Neural cell (in vitro differentiated cells): ENCODE data around the gene ARHGEF7. TPM values are rescaled to one million over a fixed set of nuclear protein-coding genes. Genes with fewer than 3 reads are reported as not detected.

Source experiments
- H2AFZ ChIP-seq: fragments of 200-600, 300-800 bp; sonication (generic), shearing (Covaris generic); 2 replicates; pipeline ENCODE4 v1.6.0; 2014; ENCODE audit warnings: low read depth, mild to moderate bottlenecking, antibody characterized with exemption, low read length, moderate library complexity
- H3F3A ChIP-seq: fragments of 200-600 bp; shearing (Covaris generic); 2 replicates; pipeline ENCODE4 v1.6.1; 2016; ENCODE audit warnings: mild to moderate bottlenecking, moderate library complexity, mixed read lengths, antibody characterized with exemption, low read length; ENCODE audit not compliant: insufficient read depth, poor library complexity, severe bottlenecking
- H3K27ac ChIP-seq: fragments of 200-600, 300-800 bp; sonication (generic), shearing (Covaris generic); 2 replicates; pipeline ENCODE4 v1.5.1; 2014; ENCODE audit warnings: mild to moderate bottlenecking, low read length, moderate library complexity
- H3K27me3 ChIP-seq: fragments of 300-800, 200-600 bp; sonication (generic), shearing (Covaris generic); 2 replicates; pipeline ENCODE4 v1.6.0; 2014; ENCODE audit warnings: mild to moderate bottlenecking, low read depth, low read length, moderate library complexity; ENCODE audit not compliant: insufficient read depth
- H3K36me3 ChIP-seq: fragments of 300-800, 200-600 bp; sonication (generic), shearing (Covaris generic); 2 replicates; pipeline ENCODE4 v1.5.1; 2014; ENCODE audit warnings: mild to moderate bottlenecking, antibody characterized with exemption, low read length, moderate library complexity; ENCODE audit not compliant: insufficient read depth
- H3K4me2 ChIP-seq: fragments of 300-800, 200-600 bp; sonication (generic), shearing (Covaris generic); 2 replicates; pipeline ENCODE4 v1.6.0; 2014; ENCODE audit warnings: mild to moderate bottlenecking, low read length
- H3K4me3 ChIP-seq: fragments of 300-800, 200-600 bp; sonication (generic), shearing (Covaris generic); 2 replicates; pipeline ENCODE4 v1.5.1; 2014; ENCODE audit warnings: mild to moderate bottlenecking, low read length, moderate library complexity
- H3K79me2 ChIP-seq: fragments of 200-600 bp; shearing (Covaris generic); replicated peaks from 2 replicates; pipeline ENCODE4 v1.6.0; 2014; ENCODE audit warnings: mild to moderate bottlenecking, low read length, moderate library complexity; ENCODE audit not compliant: insufficient read depth
- H3K9ac ChIP-seq: fragments of 300-800, 200-600 bp; sonication (generic), shearing (Covaris generic); 2 replicates; pipeline ENCODE4 v1.6.1; 2016; ENCODE audit warnings: mild to moderate bottlenecking, low read length, mixed read lengths
- H3K9me2 ChIP-seq: fragments of 200-600 bp; shearing (Covaris generic); 2 replicates; pipeline ENCODE4 v1.6.1; 2016; ENCODE audit warnings: mild to moderate bottlenecking, low read length, mixed read lengths; ENCODE audit not compliant: insufficient read depth
- H3K9me3 ChIP-seq: fragments of 200-600, 300-800 bp; sonication (generic), shearing (Covaris generic); 2 replicates; pipeline ENCODE4 v1.6.1; 2016; ENCODE audit warnings: mild to moderate bottlenecking, mixed run types, low read length, moderate library complexity, mixed read lengths
- H4K20me1 ChIP-seq: fragments of 200-600 bp; shearing (Covaris generic); 2 replicates; pipeline ENCODE4 v1.6.1; 2016; ENCODE audit warnings: mild to moderate bottlenecking, mixed run types; ENCODE audit not compliant: insufficient read depth
- CTCF ChIP-seq: fragments of 450-650 bp; IDR thresholded peaks from 2 replicates; pipeline ENCODE4 v1.5.1; 2014; ENCODE audit warnings: antibody characterized with exemption, mild to moderate bottlenecking, moderate library complexity; ENCODE audit not compliant: poor library complexity, severe bottlenecking
- EP300 ChIP-seq: fragments of 450-650 bp; conservative IDR thresholded peaks from 2 replicates; pipeline ENCODE4 v1.6.1; 2014; ENCODE audit warnings: antibody characterized with exemption, mild to moderate bottlenecking, moderate library complexity; ENCODE audit not compliant: poor library complexity, severe bottlenecking
- EZH2 ChIP-seq: fragments of 200-600, 300-800 bp; shearing (Covaris generic), sonication (generic); IDR thresholded peaks from 2 replicates; pipeline ENCODE4 v1.6.1; 2014; ENCODE audit warnings: antibody characterized with exemption, low read length, borderline replicate concordance, mild to moderate bottlenecking; ENCODE audit not compliant: insufficient read depth, poor library complexity, severe bottlenecking
- MXI1 ChIP-seq: fragments of 450-650 bp; conservative IDR thresholded peaks from 2 replicates; pipeline ENCODE4 v1.6.1; 2014; ENCODE audit warnings: antibody characterized with exemption, mild to moderate bottlenecking; ENCODE audit not compliant: poor library complexity, severe bottlenecking
- POLR2AphosphoS5 ChIP-seq: IDR thresholded peaks from 2 replicates; pipeline ENCODE4 v1.6.1; 2012
- RAD21 ChIP-seq: fragments of 450-650 bp; conservative IDR thresholded peaks from 2 replicates; pipeline ENCODE4 v1.6.1; 2014; ENCODE audit warnings: antibody characterized with exemption, mild to moderate bottlenecking, moderate library complexity
- REST ChIP-seq: IDR thresholded peaks from 2 replicates; pipeline ENCODE4 v1.6.1; 2012; ENCODE audit warnings: borderline replicate concordance
- SMC3 ChIP-seq: fragments of 450-650 bp; conservative IDR thresholded peaks from 2 replicates; pipeline ENCODE4 v1.6.1; 2014; ENCODE audit warnings: antibody characterized with exemption, mild to moderate bottlenecking, moderate library complexity; ENCODE audit not compliant: poor library complexity
- TAF1 ChIP-seq: IDR thresholded peaks from 2 replicates; pipeline ENCODE4 v1.6.1; 2012; ENCODE audit warnings: low read depth
- polyA plus RNA-seq: library from polyadenylated mRNA; depleted of rRNA; stranded (reverse); fragments of >200 nt; gene quantifications from 2 replicates; pipeline ENCODE4 v1.2.3, GENCODE V29; 2014

Gene ARHGEF7
- polyA plus RNA-seq, 1 donor from 2014 or later: 155 TPM

- H3K27me3 ChIP-seq: no peaks in the 10 kb centered on the region
- no peak overlapping the region for H2AFZ ChIP-seq
- no peaks in the 10 kb centered on the region for H3K79me2 ChIP-seq
- no peaks in the 10 kb centered on the region for H3F3A ChIP-seq
- H3K9me2 ChIP-seq: no peaks in the 10 kb centered on the region
- TF ChIP-seq TAF1 (no peak), SMC3 (no peak), EZH2 (no peak), RAD21 (no peak), EP300 (no peak), POLR2AphosphoS5 (no peak), CTCF (no peak), REST (no peak), MXI1 (no peak)
- H3K36me3 ChIP-seq: no peaks in the 10 kb centered on the region
- no peak overlapping the region for H3K27ac ChIP-seq
- H3K4me2 ChIP-seq: no peak overlapping the region
- no peak overlapping the region for H3K9ac ChIP-seq
- H3K9me3 ChIP-seq: no peaks in the 10 kb centered on the region
- H4K20me1 ChIP-seq: no peaks in the 10 kb centered on the region
- no peak overlapping the region for H3K4me3 ChIP-seq
These were observed 211.0 kb downstream of the ARHGEF7 start for GRCh38 chr13:111325941-111326620.

- Histone ChIP-seq H3K27ac (no peak overlapping the region), H3K9me3 (no peaks in the 10 kb centered on the region), H3K9ac (no peak overlapping the region), H3K79me2 (no peaks in the 10 kb centered on the region), H3F3A (no peaks in the 10 kb centered on the region), H3K4me3 (no peak overlapping the region), H3K36me3 (no peaks in the 10 kb centered on the region), H3K4me2 (no peak overlapping the region), H3K27me3 (no peaks in the 10 kb centered on the region), H3K9me2 (no peaks in the 10 kb centered on the region), H4K20me1 (no peaks in the 10 kb centered on the region), H2AFZ (no peak overlapping the region)
- TF ChIP-seq EP300 (no peak), POLR2AphosphoS5 (no peak), SMC3 (no peak), TAF1 (no peak), REST (no peak), EZH2 (no peak), CTCF (no peak), RAD21 (no peak)
These were observed 211.5 kb downstream of the ARHGEF7 start for GRCh38 chr13:111326621-111326965.
